OCI-M2 (cell line): ENCODE data around the gene PI16.

Source experiments
- DNase-seq: peaks from one replicate; lab custom pipeline; 2025; ENCODE audit not compliant: unreplicated experiment; lab: John Stamatoyannopoulos, UW

PI16 gene

GRCh38 chr6:36999061-36999750 is 44.7 kb downstream of the PI16 start:
- no peak for DNase-seq

GRCh38 chr6:36999751-37000125 is 45.2 kb downstream of the PI16 start:
- no peak for DNase-seq

DNA sequence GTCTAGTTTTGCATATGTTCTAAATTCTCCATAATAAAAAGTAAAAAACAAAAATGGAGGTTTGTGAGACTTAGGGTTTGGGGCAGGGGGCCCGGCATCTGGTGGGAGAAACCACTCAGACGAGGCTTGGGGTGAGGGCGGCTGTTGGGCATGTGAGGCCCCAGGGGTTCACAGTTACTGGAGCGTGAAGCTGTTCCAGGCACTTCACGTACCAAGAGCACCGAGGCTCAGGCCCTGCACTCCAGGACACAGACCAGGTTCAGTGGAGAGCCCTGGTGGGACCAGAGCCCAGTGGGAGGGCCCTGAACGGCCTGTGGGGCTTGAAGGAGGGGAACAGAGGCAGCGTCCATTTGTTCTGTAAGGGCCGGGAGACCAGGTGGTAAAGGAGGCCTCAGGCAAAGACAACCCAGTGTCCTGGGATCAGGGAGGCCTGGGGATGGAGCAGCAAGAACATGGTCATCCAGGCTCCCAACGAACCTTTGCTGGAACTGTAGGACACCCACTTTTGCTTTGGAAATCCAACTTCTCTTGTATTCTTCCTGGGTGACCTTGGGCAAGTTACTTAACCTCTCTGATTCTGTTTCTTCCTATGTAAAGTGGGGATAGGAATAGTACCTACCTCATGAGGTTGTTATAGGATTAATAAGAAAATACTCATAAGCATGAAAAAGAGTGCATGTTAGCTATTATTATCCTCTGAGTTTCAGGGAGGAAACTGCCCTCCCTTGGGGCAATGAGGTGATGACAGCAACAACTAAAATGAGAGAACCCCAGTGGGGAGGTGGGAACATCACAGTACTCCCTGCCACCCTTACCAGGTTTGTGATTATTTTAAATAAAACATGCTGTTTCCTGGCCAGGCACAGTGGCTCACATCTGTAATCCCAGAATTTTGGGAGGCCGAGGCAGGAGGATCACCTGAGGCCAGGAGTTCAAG is 49.8 kb downstream of the PI16 start:
- DNase-seq: no peak

DNA sequence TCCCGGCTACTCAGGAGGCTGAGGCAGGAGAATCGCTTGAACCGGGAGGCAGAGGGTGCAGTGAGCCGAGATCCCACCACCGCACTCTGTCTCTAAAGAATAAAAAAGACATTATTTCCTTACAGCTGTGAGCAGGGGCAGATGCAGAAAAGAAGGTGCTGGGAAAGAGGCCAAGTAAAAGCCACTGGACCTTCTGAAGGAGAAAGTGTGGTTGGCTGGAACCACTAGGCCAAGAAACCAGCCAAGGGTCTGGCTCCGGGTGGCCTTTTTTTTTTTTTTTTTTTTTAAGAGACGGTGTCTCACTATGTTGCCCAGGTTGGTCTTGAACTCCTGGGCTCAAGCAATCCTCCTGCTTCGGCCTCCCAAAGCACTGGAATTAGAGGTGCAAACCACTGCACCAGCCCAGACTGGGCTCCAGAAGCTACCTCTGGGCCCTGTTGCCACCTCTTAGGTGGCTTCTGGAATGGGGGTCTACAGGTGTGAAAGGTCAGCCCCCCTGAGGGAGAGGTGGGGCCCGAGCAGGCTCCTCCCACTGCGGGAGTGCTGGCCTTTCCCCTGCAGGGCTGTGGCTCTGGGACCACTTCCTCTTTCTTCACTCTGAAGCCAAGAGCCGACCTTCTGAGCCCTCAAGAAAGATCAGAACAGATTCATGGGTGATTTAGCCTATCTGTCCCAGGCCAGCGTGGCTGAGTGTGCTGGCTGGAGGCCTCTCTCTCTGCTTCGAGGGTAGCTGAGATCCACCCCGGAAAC is 50.7 kb downstream of the PI16 start, which contains the start of gene FGD2:
TSS of gene FGD2 (plus strand) at position 595 of the 750 bp plus-strand sequence. CDS start 163 bp downstream, outside the sequence.
- no peak for DNase-seq

GRCh38 chr6:37005827-37006567 is 51.5 kb downstream of the PI16 start:
- no peak for DNase-seq

DNA sequence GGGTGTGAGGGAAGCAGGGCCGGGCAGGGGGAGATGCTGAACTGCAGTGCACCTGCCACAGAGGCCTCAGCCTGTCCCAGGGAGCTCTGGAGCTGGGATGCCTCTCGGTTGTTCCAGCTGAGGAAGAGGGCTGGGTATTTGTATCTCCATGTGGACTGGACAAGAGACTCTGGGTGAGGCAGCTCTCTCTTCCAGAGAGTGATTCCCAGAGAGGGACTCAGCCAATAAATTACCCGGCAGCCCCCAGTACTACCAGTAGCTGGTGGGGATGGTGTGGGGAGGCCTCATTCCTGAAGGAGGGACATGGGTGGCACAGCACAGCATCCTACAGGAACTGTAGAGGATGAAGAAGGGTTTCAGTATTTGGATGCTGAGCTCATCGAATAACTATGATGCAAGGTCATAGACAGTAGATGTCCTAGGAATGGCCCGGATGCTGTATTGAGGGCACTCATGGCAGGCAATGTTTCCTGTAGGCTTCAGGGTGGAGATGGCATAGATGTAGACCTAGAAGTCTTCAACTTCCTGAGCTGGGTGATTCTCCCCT is 52.3 kb downstream of the PI16 start:
- DNase-seq: no peak

DNA sequence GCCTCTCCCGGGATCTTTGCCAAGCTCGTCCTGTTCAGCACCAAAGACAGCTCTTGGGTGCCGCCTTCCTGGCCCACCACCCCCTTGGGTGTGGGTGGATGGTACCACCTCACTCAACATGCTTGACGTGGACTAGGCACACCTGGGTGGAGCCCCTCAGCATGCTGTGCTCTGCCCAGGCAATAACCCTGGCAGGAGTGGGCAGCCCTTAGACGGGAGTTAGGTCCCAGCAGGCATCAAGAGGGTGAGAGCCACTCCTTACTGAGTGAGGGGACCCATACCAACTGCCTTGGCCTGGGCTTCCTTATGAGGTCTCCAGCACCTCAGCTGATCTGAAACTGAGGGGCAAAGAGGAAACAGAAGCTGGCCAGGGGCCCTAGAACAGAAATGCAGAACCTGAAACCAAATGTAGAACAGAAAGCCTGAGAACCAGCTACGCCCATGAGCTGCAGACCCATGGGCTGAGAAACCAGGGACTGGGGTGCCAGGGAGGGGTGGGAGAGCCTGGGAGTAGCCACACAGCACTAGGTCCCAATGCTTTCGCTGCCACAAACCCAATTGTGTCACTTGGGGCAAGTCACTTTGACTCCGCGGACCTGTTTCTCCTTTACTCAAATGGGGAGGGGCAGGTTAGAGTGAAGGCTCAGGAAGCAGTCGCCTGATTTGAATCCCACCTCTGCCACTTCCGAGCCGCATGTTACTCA is 53.0 kb downstream of the PI16 start:
- DNase-seq: no peak

- no peak for DNase-seq
These were observed 54.2 kb downstream of the PI16 start for GRCh38 chr6:37008484-37009465.

DNA sequence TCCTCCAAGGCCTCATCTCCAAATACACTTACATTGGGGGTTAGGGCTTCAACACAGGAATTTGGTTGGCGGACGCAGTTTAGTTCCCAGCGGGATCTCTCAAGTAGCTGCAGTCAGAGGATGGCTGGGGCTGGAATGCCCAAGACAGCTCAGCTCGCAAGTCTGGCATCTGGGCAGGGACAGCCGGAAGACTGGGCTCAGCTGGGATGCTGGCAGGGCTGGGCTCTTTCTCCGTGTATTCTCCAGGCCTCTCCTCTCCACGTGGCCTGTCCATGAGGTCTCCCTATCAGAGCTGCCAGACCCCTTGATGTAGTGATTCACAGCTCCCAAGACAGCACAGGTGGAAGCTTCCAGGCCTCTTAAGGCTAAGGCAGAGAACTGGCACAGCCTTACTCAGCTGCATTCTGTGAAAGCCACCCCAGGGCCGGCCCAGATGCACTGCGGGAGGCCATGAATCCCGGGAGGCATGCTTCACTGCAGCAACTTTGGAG is 55.9 kb downstream of the PI16 start:
- no peak for DNase-seq

- DNase-seq: no peak
These were observed 57.3 kb downstream of the PI16 start for GRCh38 chr6:37011656-37012378.

- DNase-seq: no peak
These were observed 59.3 kb downstream of the PI16 start for GRCh38 chr6:37013516-37014491.
